Measurements from ENCODE around the gene TRABD2B. TPM values are rescaled to one million over a fixed set of nuclear protein-coding genes. Genes with fewer than 3 reads are reported as not detected.

Gene TRABD2B
- total RNA-seq, 3 donors from 2014 or later: 1.4 to 3.7 (median 2.3) TPM

DNA sequence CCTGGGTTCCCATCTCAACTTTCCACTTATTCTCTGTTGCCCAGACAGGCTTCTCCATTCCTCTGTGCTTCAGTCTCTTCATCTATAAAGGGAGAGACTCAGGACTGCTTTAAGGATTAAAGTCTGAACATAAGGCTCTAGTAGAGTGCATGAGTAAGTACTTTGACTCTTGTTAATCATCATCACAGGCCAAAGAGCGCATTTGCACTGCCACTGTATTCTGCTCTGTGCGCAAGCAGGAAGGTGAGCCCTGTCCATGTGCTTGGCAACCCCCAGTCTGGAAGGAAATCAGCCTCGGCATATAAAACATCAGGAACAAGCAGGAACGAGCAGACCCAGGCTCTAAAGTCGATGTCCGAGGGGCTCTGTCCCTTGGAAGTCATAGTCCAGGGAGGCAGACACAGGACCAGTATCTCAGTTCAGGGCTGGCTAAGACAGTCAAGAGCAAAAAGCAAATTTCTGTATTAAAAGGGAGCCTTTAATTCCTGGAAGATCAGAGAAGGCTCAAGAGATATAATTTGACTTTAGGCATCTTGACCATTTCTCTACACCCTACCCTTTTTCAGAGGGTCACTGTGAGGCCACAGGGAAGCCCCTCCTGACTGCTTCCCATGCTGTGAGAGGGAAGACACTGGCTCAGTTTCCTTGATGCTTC, 131.2 kb downstream of the TRABD2B start:
- H3K27ac ChIP-seq: no peak overlapping the region
- TF ChIP-seq, protein P1, sequence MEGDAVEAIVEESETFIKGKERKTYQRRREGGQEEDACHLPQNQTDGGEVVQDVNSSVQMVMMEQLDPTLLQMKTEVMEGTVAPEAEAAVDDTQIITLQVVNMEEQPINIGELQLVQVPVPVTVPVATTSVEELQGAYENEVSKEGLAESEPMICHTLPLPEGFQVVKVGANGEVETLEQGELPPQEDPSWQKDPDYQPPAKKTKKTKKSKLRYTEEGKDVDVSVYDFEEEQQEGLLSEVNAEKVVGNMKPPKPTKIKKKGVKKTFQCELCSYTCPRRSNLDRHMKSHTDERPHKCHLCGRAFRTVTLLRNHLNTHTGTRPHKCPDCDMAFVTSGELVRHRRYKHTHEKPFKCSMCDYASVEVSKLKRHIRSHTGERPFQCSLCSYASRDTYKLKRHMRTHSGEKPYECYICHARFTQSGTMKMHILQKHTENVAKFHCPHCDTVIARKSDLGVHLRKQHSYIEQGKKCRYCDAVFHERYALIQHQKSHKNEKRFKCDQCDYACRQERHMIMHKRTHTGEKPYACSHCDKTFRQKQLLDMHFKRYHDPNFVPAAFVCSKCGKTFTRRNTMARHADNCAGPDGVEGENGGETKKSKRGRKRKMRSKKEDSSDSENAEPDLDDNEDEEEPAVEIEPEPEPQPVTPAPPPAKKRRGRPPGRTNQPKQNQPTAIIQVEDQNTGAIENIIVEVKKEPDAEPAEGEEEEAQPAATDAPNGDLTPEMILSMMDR (IDR thresholded peaks at IDR 0.05): no peak
- TF ChIP-seq POLR2AphosphoS5 (IDR thresholded peaks at IDR 0.05) (no peak), POLR2A (IDR thresholded peaks at IDR 0.05) (no peak)
- no peaks in the 10 kb centered on the region for H3K27me3 ChIP-seq
- H3K9me3 ChIP-seq: no peaks in the 10 kb centered on the region
- no peaks in the 10 kb centered on the region for H3K4me1 ChIP-seq
- no peaks in the 10 kb centered on the region for H3K36me3 ChIP-seq
- no peak for DNase-seq (ENCODE audit: low spot score in 2 of 2)
- no peak overlapping the region for H3K4me3 ChIP-seq
- intact Hi-C loops (cut with DNase I; ENCODE audit: low total_unique reads): no loop called here

DNA sequence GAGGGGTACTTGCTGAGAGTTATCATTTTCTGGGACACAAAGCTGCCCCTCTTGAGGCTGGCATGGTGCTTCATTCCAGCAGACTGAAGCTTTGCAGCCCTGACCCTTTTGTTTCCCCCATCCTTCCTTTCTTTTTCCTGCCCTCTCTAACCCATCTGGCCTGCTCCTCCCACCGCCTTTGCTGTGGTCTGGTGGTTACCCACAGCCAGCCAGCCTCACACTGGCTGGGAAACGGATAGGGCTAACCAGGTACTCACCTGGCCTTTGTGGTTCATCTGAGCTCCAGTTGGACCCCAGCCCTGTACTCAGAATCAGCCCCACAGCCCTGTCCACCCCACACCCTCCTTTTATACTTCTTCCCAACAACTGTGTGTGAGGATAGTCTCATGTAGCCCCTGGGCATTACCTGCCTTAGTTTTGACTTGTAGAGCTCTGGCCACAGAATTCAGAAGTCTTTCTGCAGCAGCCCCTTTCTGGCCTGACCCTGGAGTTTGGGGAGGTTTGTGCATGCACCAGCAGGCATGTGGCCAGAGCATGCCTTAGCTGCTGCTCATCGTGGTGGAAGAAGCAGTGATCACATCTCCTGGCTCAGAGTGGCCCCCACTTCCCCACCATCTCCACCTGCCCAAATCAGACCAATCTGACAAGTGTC, 138.0 kb downstream of the TRABD2B start:
- Histone ChIP-seq H3K4me3 (no peak overlapping the region), H3K36me3 (no peaks in the 10 kb centered on the region), H3K27ac (no peak overlapping the region), H3K4me1 (no peaks in the 10 kb centered on the region), H3K27me3 (no peaks in the 10 kb centered on the region), H3K9me3 (no peaks in the 10 kb centered on the region)
- no peak for TF ChIP-seq POLR2A (IDR thresholded peaks at IDR 0.05)
- TF ChIP-seq POLR2AphosphoS5 (IDR thresholded peaks at IDR 0.05): no peak
- TF ChIP-seq, protein P1 (IDR thresholded peaks at IDR 0.05): no peak
- DNase-seq (ENCODE audit: low spot score in 2 of 2): peak in 1 of 2 donors; percentile 62
- intact Hi-C loops (cut with DNase I; ENCODE audit: low total_unique reads): no loop called here

DNA sequence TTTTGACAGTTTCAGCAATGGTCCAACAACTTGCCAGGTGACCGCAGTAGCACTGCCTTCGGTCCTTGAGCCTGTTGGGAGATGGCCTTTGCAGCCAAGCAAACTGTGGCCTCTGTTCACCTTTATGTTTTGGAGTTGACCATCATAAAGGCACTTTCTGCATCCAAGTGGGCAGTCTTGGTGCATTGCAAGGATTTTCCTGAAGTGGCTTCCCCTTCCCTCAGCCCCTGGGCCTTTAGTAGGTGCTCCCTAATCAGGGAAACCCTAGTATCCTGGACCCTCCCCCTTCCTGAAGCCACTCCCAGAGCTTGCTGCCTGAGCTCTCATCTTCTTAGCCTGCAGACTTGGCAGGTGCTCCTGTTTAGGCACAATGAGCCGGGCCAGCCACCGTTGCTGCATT, 140.2 kb downstream of the TRABD2B start:
- no peak for DNase-seq (ENCODE audit: low spot score in 2 of 2)
- no peaks in the 10 kb centered on the region for H3K36me3 ChIP-seq
- intact Hi-C loops (cut with DNase I; ENCODE audit: low total_unique reads): no loop called here
- H3K27ac ChIP-seq: no peak overlapping the region
- H3K9me3 ChIP-seq: no peaks in the 10 kb centered on the region
- TF ChIP-seq POLR2A (IDR thresholded peaks at IDR 0.05) (no peak), POLR2AphosphoS5 (IDR thresholded peaks at IDR 0.05) (no peak)
- TF ChIP-seq, protein P1 (IDR thresholded peaks at IDR 0.05): no peak
- H3K4me3 ChIP-seq: no peak overlapping the region
- H3K4me1 ChIP-seq: no peaks in the 10 kb centered on the region
- no peaks in the 10 kb centered on the region for H3K27me3 ChIP-seq

DNA sequence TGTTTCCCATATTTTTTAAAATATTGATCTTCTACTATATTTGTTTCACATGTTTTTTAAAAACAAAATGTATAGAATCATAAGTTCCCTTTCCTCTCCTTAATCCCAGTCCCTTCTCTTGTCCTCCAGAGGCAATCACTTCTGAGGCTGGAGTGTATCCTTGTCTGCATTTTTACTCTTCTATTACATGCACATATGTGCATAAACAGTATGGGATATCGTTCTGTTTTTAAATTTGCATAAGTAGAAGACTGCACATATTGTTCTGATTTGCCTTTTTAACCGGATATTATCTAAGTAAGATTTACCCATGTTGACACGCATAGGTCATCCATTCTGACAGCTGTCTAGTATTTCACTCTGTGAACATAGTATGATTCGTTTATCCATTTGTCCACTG, 142.0 kb downstream of the TRABD2B start:
- no peaks in the 10 kb centered on the region for H3K4me1 ChIP-seq
- TF ChIP-seq, protein P1 (IDR thresholded peaks at IDR 0.05): no peak
- TF ChIP-seq POLR2AphosphoS5 (IDR thresholded peaks at IDR 0.05): no peak
- no peak for TF ChIP-seq POLR2A (IDR thresholded peaks at IDR 0.05)
- intact Hi-C loops (cut with DNase I; ENCODE audit: low total_unique reads): no loop called here
- no peaks in the 10 kb centered on the region for H3K27me3 ChIP-seq
- H3K9me3 ChIP-seq: no peaks in the 10 kb centered on the region
- H3K4me3 ChIP-seq: no peak overlapping the region
- DNase-seq (ENCODE audit: low spot score in 2 of 2): no peak
- H3K36me3 ChIP-seq: no peaks in the 10 kb centered on the region
- no peak overlapping the region for H3K27ac ChIP-seq

DNA sequence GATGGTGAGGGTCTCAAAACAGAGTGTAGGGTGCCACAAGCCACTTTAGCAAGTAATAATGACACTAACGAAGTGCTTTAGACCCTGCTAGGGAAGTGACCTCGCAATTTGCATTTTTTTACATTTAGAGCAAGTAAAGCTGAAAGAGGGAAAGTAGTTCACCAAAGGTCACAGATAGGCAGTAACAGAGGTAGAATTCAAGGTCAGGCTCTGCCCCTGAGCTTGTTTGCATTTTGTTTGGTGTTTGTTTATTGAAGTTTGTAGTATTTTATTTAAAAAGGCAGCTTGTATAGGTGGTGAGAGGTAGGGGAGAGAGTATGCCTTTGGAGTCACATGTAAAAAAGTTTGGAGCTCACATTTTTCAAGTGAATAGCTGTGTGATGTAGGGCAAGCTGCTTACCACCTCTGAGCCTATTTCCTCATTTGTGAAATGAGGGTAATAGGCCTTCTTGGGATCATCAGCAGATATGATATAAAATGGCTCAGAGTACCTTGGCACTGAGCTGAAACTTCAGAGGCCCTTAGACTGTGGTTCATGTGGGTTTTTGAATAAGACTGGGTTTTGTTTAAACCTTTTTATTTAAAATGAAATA, 142.5 kb downstream of the TRABD2B start:
- H3K27ac ChIP-seq: no peak overlapping the region
- H3K4me3 ChIP-seq: no peak overlapping the region
- no peaks in the 10 kb centered on the region for H3K36me3 ChIP-seq
- TF ChIP-seq POLR2A (IDR thresholded peaks at IDR 0.05) (no peak), POLR2AphosphoS5 (IDR thresholded peaks at IDR 0.05) (no peak)
- TF ChIP-seq, protein P1 (IDR thresholded peaks at IDR 0.05): no peak
- no peak for DNase-seq (ENCODE audit: low spot score in 2 of 2)
- H3K4me1 ChIP-seq: no peaks in the 10 kb centered on the region
- H3K9me3 ChIP-seq: no peaks in the 10 kb centered on the region
- H3K27me3 ChIP-seq: no peaks in the 10 kb centered on the region
- intact Hi-C loops (cut with DNase I; ENCODE audit: low total_unique reads): no loop called here

Data from breast epithelium (tissue), 4 donors.